Upper lobe of right lung (tissue), 1 donor: Measurements from ENCODE around the gene ODF2. TPM values are rescaled to one million over a fixed set of nuclear protein-coding genes. Genes with fewer than 3 reads are reported as not detected.
A peak's percentile ranks its signal among the peaks of the same experiment; 100 is the strongest.

Experiments used
- ATAC-seq: fragments of 200-7000 bp; cut with Tn5 transposase; one replicate; pipeline ENCODE4 v1.9.1; 2020; ENCODE audit warnings: mild to moderate bottlenecking, moderate library complexity
- DNase-seq: peaks from one replicate; pipeline ENCODE4 v3.0.0-alpha.2; 2020
- H3K27ac ChIP-seq: fragments of 200-600 bp; one replicate; pipeline ENCODE4 v1.8.0; 2022
- H3K27me3 ChIP-seq: fragments of 200-600 bp; one replicate; pipeline ENCODE4 v1.8.0; 2022; ENCODE audit warnings: mild to moderate bottlenecking
- H3K36me3 ChIP-seq: fragments of 200-600 bp; one replicate; pipeline ENCODE4 v1.8.0; 2022
- H3K4me1 ChIP-seq: fragments of 200-600 bp; one replicate; pipeline ENCODE4 v1.8.0; 2022
- H3K4me3 ChIP-seq: fragments of 200-600 bp; one replicate; pipeline ENCODE4 v1.8.0; 2022; ENCODE audit warnings: mild to moderate bottlenecking
- H3K9me3 ChIP-seq: fragments of 200-600 bp; one replicate; pipeline ENCODE4 v1.8.0; 2022
- CTCF ChIP-seq: fragments of 200-600 bp; IDR thresholded peaks from one replicate; pipeline ENCODE4 v1.8.0; 2022; ENCODE audit warnings: antibody characterized with exemption
- intact Hi-C: fragments of 100-400 bp; cut with DNase I; formaldehyde crosslinking; loops from one replicate; pipeline ENCODE4 v1.11.0; 2022
- total RNA-seq: library from RNA; stranded (reverse); fragmentation: NEBNext Ultra II Directional; extraction: Animal tissue kit (Norgen Biotek cat#: 25700); gene quantifications from one replicate; pipeline ENCODE4 v1.2.1, GENCODE V29; 2021
- donor health status: DM: no; HTN: yes; CAD: no; lungs with severe emphysema.

ODF2 gene
- total RNA-seq, 1 donor from 2014 or later, result 17.3 TPM

- no peaks in the 10 kb centered on the region for H3K9me3 ChIP-seq
- H3K4me3 ChIP-seq, result no peak overlapping the region
- H3K4me1 ChIP-seq, result no peaks in the 10 kb centered on the region
- ATAC-seq, result no peak
- H3K36me3 ChIP-seq, result no peaks in the 10 kb centered on the region
- intact Hi-C loops, result no loop called here
- H3K27me3 ChIP-seq, result no peaks in the 10 kb centered on the region
- no peak for DNase-seq
- H3K27ac ChIP-seq, result no peak overlapping the region
- no peak for TF ChIP-seq CTCF
Measured at GRCh38 chr9:128448746-128449145, 7.1 kb upstream of the ODF2 start.

GRCh38 chr9:128454991-128455390 lies 815 bp upstream of the ODF2 start:
- intact Hi-C loops, result no loop called here
- Histone ChIP-seq H3K27me3 (no peaks in the 10 kb centered on the region), H3K27ac (no peak overlapping the region), H3K36me3 (peaks cover 3% of the 10 kb centered on the region), H3K4me3 (no peak overlapping the region), H3K4me1 (peaks cover 7% of the 10 kb centered on the region), H3K9me3 (no peaks in the 10 kb centered on the region)
- DNase-seq (no peak), ATAC-seq (no peak)
- TF ChIP-seq CTCF, result no peak

- Histone ChIP-seq H3K27me3 (no peaks in the 10 kb centered on the region), H3K36me3 (peaks cover 19% of the 10 kb centered on the region), H3K27ac (peak overlapping the region; percentile 73), H3K4me3 (peak overlapping the region; percentile 87), H3K4me1 (peaks cover 7% of the 10 kb centered on the region), H3K9me3 (no peaks in the 10 kb centered on the region)
- peak; percentile 83 for ATAC-seq
- intact Hi-C loops, result no loop called here
- no peak for TF ChIP-seq CTCF
- peak; percentile 80 for DNase-seq
Measured at GRCh38 chr9:128456613-128457061, 831 bp downstream of the ODF2 start.

GRCh38 chr9:128457207-128457606 lies 1.4 kb downstream of the ODF2 start:
- no peak for TF ChIP-seq CTCF
- H3K36me3 ChIP-seq, result peaks cover 25% of the 10 kb centered on the region
- no peak for ATAC-seq
- intact Hi-C loops, result no loop called here
- DNase-seq, result no peak
- H3K9me3 ChIP-seq, result no peaks in the 10 kb centered on the region
- peak overlapping the region; percentile 87 for H3K4me3 ChIP-seq
- peaks cover 7% of the 10 kb centered on the region for H3K4me1 ChIP-seq
- no peak overlapping the region for H3K27ac ChIP-seq
- H3K27me3 ChIP-seq, result no peaks in the 10 kb centered on the region

- Histone ChIP-seq H3K27ac (no peak overlapping the region), H3K9me3 (no peaks in the 10 kb centered on the region), H3K4me1 (peaks cover 7% of the 10 kb centered on the region), H3K27me3 (no peaks in the 10 kb centered on the region), H3K36me3 (peaks cover 40% of the 10 kb centered on the region), H3K4me3 (no peak overlapping the region)
- no peak for ATAC-seq
- TF ChIP-seq CTCF, result no peak
- DNase-seq, result no peak
- intact Hi-C loops, result no loop called here
Measured at GRCh38 chr9:128459011-128459410, 3.2 kb downstream of the ODF2 start.

GRCh38 chr9:128469070-128469469 lies 13.3 kb downstream of the ODF2 start:
- no peaks in the 10 kb centered on the region for H3K27me3 ChIP-seq
- no peak overlapping the region for H3K27ac ChIP-seq
- H3K4me3 ChIP-seq, result no peak overlapping the region
- no peak for ATAC-seq
- H3K36me3 ChIP-seq, result peaks cover 36% of the 10 kb centered on the region
- DNase-seq, result no peak
- no peaks in the 10 kb centered on the region for H3K9me3 ChIP-seq
- TF ChIP-seq CTCF, result no peak
- intact Hi-C loops, result no loop called here
- H3K4me1 ChIP-seq, result no peaks in the 10 kb centered on the region
